Neural progenitor cell (in vitro differentiated cells): ENCODE results near the gene MXRA8. TPM values are rescaled to one million over a fixed set of nuclear protein-coding genes. Genes with fewer than 3 reads are reported as not detected.

Experiments used
- DNase-seq: peaks from one replicate; pipeline ENCODE4 v3.0.0-alpha.2; 2016; ENCODE audit warnings: low spot score
- H2AFZ ChIP-seq: fragments of 200-600 bp; sonication (generic); replicated peaks from 2 replicates; pipeline ENCODE4 v1.6.1; 2016; ENCODE audit warnings: antibody characterized with exemption
- H3F3A ChIP-seq: fragments of 200-600 bp; sonication (generic); 2 replicates; pipeline ENCODE4 v1.6.1; 2016; ENCODE audit warnings: antibody characterized with exemption, low read depth
- H3K27ac ChIP-seq: fragments of 200-600 bp; sonication (generic); 2 replicates; pipeline ENCODE4 v1.5.1; 2016; ENCODE audit warnings: mild to moderate bottlenecking
- H3K27me3 ChIP-seq: fragments of 200-600 bp; sonication (generic); 2 replicates; pipeline ENCODE4 v1.6.1; 2016; ENCODE audit warnings: mild to moderate bottlenecking, moderate library complexity
- H3K36me3 ChIP-seq: fragments of 200-600 bp; sonication (generic); 2 replicates; pipeline ENCODE4 v1.5.1; 2016
- H3K4me1 ChIP-seq: fragments of 200-600 bp; sonication (generic); 2 replicates; pipeline ENCODE4 v1.6.1; 2016; ENCODE audit warnings: mixed run types
- H3K4me2 ChIP-seq: fragments of 200-600 bp; sonication (generic); 2 replicates; pipeline ENCODE4 v1.6.1; 2016
- H3K4me3 ChIP-seq: fragments of 200-600 bp; sonication (generic); 2 replicates; pipeline ENCODE4 v1.5.1; 2016
- H3K79me2 ChIP-seq: fragments of 200-600 bp; sonication (generic); 2 replicates; pipeline ENCODE4 v1.6.1; 2016; ENCODE audit warnings: low read depth
- H3K9ac ChIP-seq: fragments of 200-600 bp; sonication (generic); 2 replicates; pipeline ENCODE4 v1.6.1; 2016
- H3K9me3 ChIP-seq: fragments of 200-600 bp; sonication (generic); 2 replicates; pipeline ENCODE4 v1.5.1; 2016; ENCODE audit warnings: low read depth
- H4K20me1 ChIP-seq: fragments of 200-600 bp; sonication (generic); 2 replicates; pipeline ENCODE4 v1.6.1; 2016; ENCODE audit warnings: low read depth
- H3K27ac Mint-ChIP-seq: 3 replicates; pipeline ENCODE4 v1.8.0; 2021; ENCODE audit warnings: mixed read lengths
- H3K27me3 Mint-ChIP-seq: 2 replicates; pipeline ENCODE4 v1.8.0; 2022; ENCODE audit warnings: low read depth, mild to moderate bottlenecking, inconsistent platforms, moderate library complexity, mixed read lengths; ENCODE audit not compliant: insufficient read depth
- H3K36me3 Mint-ChIP-seq: 3 replicates; pipeline ENCODE4 v1.8.0; 2021; ENCODE audit warnings: mixed read lengths
- H3K4me1 Mint-ChIP-seq: 3 replicates; pipeline ENCODE4 v1.8.0; 2021; ENCODE audit warnings: mixed read lengths
- H3K4me3 Mint-ChIP-seq: 3 replicates; pipeline ENCODE4 v1.8.0; 2021; ENCODE audit warnings: mild to moderate bottlenecking, moderate library complexity, mixed read lengths
- H3K9me3 Mint-ChIP-seq: 3 replicates; pipeline ENCODE4 v1.8.0; 2020; ENCODE audit warnings: mixed read lengths
- EZH2 ChIP-seq: fragments of 200-600 bp; sonication (generic); IDR thresholded peaks from 2 replicates; pipeline ENCODE4 v1.6.1; 2017; ENCODE audit warnings: antibody characterized with exemption, mild to moderate bottlenecking, moderate library complexity
- EZH2phosphoT487 ChIP-seq: fragments of 200-600 bp; sonication (generic); IDR thresholded peaks from 2 replicates; pipeline ENCODE4 v1.6.1; 2017; ENCODE audit warnings: antibody characterized with exemption
- total RNA-seq: library from RNA; depleted of rRNA; stranded (reverse); fragments of >200 nt; gene quantifications from 2 replicates; pipeline ENCODE4 v1.2.3, GENCODE V29; 2015; ENCODE audit warnings: low replicate concordance
- TF ChIP-seq, protein P1 (sequence below): fragments of 200-600 bp; sonication (generic); IDR thresholded peaks from 2 replicates; pipeline ENCODE4 v1.5.1; 2017; ENCODE audit warnings: antibody characterized with exemption, mild to moderate bottlenecking

The MXRA8 gene
- total RNA-seq, 1 donor from 2014 or later: 6.8 TPM

- Histone ChIP-seq H3K79me2 (no peaks in the 10 kb centered on the region), H3K27ac (peak overlapping the region; percentile 15), H4K20me1 (no peaks in the 10 kb centered on the region), H2AFZ (no peak overlapping the region), H3K4me3 (no peak overlapping the region), H3F3A (peaks cover 44% of the 10 kb centered on the region), H3K9me3 (no peaks in the 10 kb centered on the region), H3K36me3 (no peaks in the 10 kb centered on the region), H3K27me3 (peaks cover 9% of the 10 kb centered on the region), H3K9ac (no peak overlapping the region), H3K4me2 (peak overlapping the region; percentile 27), H3K4me1 (peaks cover 43% of the 10 kb centered on the region)
- Mint-ChIP-seq H3K36me3 (no peaks in the 10 kb centered on the region), H3K4me1 (peaks cover 41% of the 10 kb centered on the region), H3K4me3 (peak overlapping the region; percentile 15), H3K27ac (peak overlapping the region; percentile 58), H3K9me3 (no peaks in the 10 kb centered on the region), H3K27me3 (peaks cover 11% of the 10 kb centered on the region)
- peak; percentile 71 for DNase-seq
- TF ChIP-seq EZH2phosphoT487: no peak
- TF ChIP-seq, protein P1, sequence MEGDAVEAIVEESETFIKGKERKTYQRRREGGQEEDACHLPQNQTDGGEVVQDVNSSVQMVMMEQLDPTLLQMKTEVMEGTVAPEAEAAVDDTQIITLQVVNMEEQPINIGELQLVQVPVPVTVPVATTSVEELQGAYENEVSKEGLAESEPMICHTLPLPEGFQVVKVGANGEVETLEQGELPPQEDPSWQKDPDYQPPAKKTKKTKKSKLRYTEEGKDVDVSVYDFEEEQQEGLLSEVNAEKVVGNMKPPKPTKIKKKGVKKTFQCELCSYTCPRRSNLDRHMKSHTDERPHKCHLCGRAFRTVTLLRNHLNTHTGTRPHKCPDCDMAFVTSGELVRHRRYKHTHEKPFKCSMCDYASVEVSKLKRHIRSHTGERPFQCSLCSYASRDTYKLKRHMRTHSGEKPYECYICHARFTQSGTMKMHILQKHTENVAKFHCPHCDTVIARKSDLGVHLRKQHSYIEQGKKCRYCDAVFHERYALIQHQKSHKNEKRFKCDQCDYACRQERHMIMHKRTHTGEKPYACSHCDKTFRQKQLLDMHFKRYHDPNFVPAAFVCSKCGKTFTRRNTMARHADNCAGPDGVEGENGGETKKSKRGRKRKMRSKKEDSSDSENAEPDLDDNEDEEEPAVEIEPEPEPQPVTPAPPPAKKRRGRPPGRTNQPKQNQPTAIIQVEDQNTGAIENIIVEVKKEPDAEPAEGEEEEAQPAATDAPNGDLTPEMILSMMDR: no peak
- TF ChIP-seq EZH2: no peak
These were observed 2.3 kb upstream of the MXRA8 start for GRCh38 chr1:1360506-1361169.

GRCh38 chr1:1359664-1360468 lies 1.5 kb upstream of the MXRA8 start:
- no peak for DNase-seq

DNA sequence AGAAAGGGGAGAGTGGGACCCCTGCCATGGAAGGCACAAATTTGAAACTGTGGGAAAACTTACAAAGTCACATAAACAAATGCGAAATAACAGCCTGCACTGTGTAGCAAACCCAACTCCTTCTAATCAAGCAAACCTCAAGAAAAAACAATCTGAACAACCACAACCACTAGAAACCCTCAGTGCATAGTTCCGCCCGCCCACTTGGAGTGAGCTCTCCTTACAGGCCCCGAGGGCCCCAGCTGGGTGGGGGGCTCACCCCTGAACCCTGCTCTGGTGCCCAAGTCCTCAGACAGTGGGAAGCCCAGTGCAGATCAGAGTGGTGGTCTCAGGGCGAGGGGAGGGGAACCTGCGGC lies 931 bp upstream of the MXRA8 start:
- Histone ChIP-seq H3K9ac (no peak overlapping the region), H3K4me1 (peaks cover 54% of the 10 kb centered on the region)
- no peak for DNase-seq

More at GRCh38 chr1:1359664-1360468, 1.5 kb upstream of the MXRA8 start:
- Histone ChIP-seq H3K79me2 (no peaks in the 10 kb centered on the region), H3K9me3 (no peaks in the 10 kb centered on the region), H3F3A (peaks cover 44% of the 10 kb centered on the region), H3K36me3 (no peaks in the 10 kb centered on the region), H3K27ac (peak overlapping the region; percentile 15), H2AFZ (no peak overlapping the region), H3K4me2 (peak overlapping the region; percentile 27), H3K4me3 (no peak overlapping the region), H4K20me1 (no peaks in the 10 kb centered on the region), H3K27me3 (peaks cover 17% of the 10 kb centered on the region), H3K9ac (no peak overlapping the region), H3K4me1 (peaks cover 48% of the 10 kb centered on the region)
- peak overlapping the region; percentile 76 for H3K4me3 Mint-ChIP-seq
- H3K27me3 Mint-ChIP-seq: peaks cover 11% of the 10 kb centered on the region
- no peaks in the 10 kb centered on the region for H3K9me3 Mint-ChIP-seq
- H3K4me1 Mint-ChIP-seq: peaks cover 41% of the 10 kb centered on the region
- peak overlapping the region; percentile 95 for H3K27ac Mint-ChIP-seq
- H3K36me3 Mint-ChIP-seq: no peaks in the 10 kb centered on the region
- TF ChIP-seq EZH2 (no peak), EZH2phosphoT487 (no peak)
- TF ChIP-seq, protein P1: no peak

More for the DNA sequence above, 931 bp upstream of the MXRA8 start:
- Histone ChIP-seq H4K20me1 (peaks cover 6% of the 10 kb centered on the region), H3K27ac (no peak overlapping the region), H3K9me3 (no peaks in the 10 kb centered on the region), H3K4me2 (no peak overlapping the region), H3K4me3 (no peak overlapping the region), H3K27me3 (peaks cover 22% of the 10 kb centered on the region), H3K36me3 (no peaks in the 10 kb centered on the region), H3K79me2 (no peaks in the 10 kb centered on the region), H3F3A (peaks cover 48% of the 10 kb centered on the region), H2AFZ (no peak overlapping the region)
- H3K4me3 Mint-ChIP-seq: peak overlapping the region; percentile 76
- H3K27ac Mint-ChIP-seq: peak overlapping the region; percentile 95
- H3K27me3 Mint-ChIP-seq: peaks cover 12% of the 10 kb centered on the region
- H3K36me3 Mint-ChIP-seq: no peaks in the 10 kb centered on the region
- peaks cover 41% of the 10 kb centered on the region for H3K4me1 Mint-ChIP-seq
- H3K9me3 Mint-ChIP-seq: no peaks in the 10 kb centered on the region
- TF ChIP-seq EZH2phosphoT487: no peak
- TF ChIP-seq, protein P1: no peak
- no peak for TF ChIP-seq EZH2
